Vagina (tissue), 2 donors: Measurements from ENCODE around the gene CLCF1.

Experiments
- CTCF ChIP-seq, 3 experiments: fragments of 450-650 bp in 2 of 3; fragments of 200-600 bp in 1 of 3; sonication (generic) in 1 of 3; IDR thresholded peaks; one replicate each; pipeline ENCODE4 v1.5.1; 2017 to 2019; ENCODE audit warnings: antibody characterized with exemption in 3 of 3, mild to moderate bottlenecking in 2 of 3, moderate library complexity in 2 of 3
- POLR2A ChIP-seq, 2 donors: fragments of 450-650 bp; IDR thresholded peaks; one replicate each; pipeline ENCODE4 v1.6.1; 2017; ENCODE audit warnings: antibody characterized with exemption in 2 of 2, mild to moderate bottlenecking in 2 of 2, moderate library complexity in 2 of 2
- POLR2AphosphoS5 ChIP-seq, 2 donors: sonication (generic); formaldehyde crosslinking; IDR thresholded peaks; one replicate each; pipeline ENCODE4 v1.9.0; 2017; ENCODE audit warnings: antibody characterized with exemption in 2 of 2, mild to moderate bottlenecking in 2 of 2, low read depth in 1 of 2; ENCODE audit not compliant: insufficient read depth in 1 of 2

- TF ChIP-seq CTCF (IDR thresholded peaks at IDR 0.05) (no peak), POLR2AphosphoS5 (IDR thresholded peaks at IDR 0.05; ENCODE audit: insufficient read depth in 1 of 2, low read depth in 1 of 2) (no peak), POLR2A (IDR thresholded peaks at IDR 0.05) (peak in 1 of 2 donors; percentile 55)
Measured at GRCh38 chr11:67401495-67402191, 28.2 kb upstream of the CLCF1 start, which contains the start of gene PPP1CA.
